Measurements from ENCODE around the gene CREBBP. TPM values are rescaled to one million over a fixed set of nuclear protein-coding genes. Genes with fewer than 3 reads are reported as not detected.
A peak's percentile ranks its signal among the peaks of the same experiment; 100 is the strongest.

CREBBP gene
- total RNA-seq, 1 donor, result 26.6 TPM

DNA sequence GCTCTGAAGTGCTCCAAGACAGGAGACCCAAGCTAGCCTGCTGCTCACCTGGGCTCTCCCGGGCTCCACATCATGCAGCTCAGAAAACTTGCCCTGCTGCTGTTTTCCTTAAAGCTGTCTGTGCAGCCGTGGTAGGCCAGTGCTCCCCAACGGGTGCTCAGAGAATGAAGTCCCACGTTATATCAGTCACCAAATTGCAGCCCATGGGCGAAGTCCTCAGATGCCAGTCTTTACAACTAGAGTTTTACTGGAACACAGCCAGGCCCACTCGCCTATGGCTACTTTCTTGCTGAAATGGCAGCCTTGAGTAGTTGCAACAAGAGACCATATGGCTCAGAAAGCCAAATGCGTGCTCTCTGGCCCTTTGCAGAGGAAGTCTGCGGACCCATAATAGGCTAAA is 6.3 kb downstream of the CREBBP start:
- TF ChIP-seq, protein P1, sequence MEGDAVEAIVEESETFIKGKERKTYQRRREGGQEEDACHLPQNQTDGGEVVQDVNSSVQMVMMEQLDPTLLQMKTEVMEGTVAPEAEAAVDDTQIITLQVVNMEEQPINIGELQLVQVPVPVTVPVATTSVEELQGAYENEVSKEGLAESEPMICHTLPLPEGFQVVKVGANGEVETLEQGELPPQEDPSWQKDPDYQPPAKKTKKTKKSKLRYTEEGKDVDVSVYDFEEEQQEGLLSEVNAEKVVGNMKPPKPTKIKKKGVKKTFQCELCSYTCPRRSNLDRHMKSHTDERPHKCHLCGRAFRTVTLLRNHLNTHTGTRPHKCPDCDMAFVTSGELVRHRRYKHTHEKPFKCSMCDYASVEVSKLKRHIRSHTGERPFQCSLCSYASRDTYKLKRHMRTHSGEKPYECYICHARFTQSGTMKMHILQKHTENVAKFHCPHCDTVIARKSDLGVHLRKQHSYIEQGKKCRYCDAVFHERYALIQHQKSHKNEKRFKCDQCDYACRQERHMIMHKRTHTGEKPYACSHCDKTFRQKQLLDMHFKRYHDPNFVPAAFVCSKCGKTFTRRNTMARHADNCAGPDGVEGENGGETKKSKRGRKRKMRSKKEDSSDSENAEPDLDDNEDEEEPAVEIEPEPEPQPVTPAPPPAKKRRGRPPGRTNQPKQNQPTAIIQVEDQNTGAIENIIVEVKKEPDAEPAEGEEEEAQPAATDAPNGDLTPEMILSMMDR (IDR thresholded peaks at IDR 0.05; ENCODE audit: insufficient read depth, low read length), result no peak
- DNase-seq (ENCODE audit: low read depth), result no peak
- no peak overlapping the region for H3K4me3 ChIP-seq (ENCODE audit: low read depth, low read length)

DNA sequence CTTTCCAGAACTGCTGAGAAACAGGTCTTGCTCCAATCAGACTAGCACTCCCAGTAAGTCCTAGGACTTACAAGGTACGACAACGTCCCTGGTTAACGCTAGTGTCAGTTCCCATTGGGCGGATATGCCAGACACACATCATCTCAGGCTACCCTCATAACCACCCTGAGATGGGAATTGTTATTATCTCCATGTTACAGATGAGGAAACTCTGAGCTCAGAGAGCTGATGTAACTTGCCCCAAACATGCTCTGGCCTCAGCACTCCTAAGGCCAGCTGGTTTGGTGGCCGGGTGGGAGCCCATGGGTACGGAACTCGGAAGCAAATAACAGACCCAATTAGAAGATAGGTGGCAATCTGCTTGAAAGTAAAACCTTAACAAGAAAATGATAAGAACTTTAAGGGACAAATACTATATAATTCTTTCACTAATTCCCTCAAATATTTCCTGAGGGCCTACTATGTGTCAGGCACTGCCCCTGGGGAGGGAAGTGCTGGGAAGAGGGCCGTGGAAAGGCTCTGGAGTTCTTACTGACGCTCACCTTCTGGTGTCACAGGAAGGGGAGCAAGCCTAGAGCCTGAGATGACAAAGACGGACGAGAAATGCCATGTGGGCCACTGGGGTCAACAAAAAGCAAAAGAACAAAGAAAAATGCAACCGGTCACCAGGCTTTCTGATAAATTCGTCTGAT is 6.9 kb downstream of the CREBBP start:
- DNase-seq (ENCODE audit: low read depth), result peak; percentile 61
- TF ChIP-seq, protein P1 (IDR thresholded peaks at IDR 0.05; ENCODE audit: insufficient read depth, low read length), result no peak
- no peak overlapping the region for H3K4me3 ChIP-seq (ENCODE audit: low read depth, low read length)

DNA sequence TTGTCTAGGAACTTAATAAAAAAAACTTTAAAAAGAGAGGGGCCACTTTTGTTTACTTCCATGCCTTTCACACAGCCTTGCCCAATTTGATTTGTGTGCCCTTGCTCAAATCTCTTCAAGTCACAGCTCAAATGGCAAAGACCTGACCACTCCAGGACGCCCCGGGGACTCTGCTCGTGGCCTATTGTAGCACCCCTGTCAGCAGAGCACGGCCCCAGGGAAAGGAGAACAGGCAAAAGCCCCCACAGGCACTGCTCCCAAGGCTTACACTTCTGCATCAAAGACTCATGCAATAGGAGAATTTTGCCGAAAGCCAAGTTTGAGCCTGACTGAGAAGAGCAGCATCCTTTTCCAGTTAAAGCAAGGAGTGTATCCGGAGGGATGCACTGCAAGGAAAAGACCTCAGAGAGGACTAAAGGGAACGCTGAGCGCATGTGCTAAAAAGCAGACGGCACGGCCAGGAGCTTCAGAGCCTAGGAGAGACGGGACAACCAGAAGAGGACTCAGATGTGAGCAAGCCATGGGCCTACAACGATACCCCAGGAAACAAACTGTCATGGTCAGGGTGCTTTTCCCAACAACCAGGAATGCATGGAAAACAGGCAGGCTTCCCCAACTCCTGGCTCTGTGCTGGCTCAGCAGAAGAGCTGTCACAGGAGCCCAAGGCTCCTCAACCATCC is 8.2 kb downstream of the CREBBP start:
- no peak for DNase-seq (ENCODE audit: low read depth)
- TF ChIP-seq, protein P1 (IDR thresholded peaks at IDR 0.05; ENCODE audit: insufficient read depth, low read length), result no peak
- no peak overlapping the region for H3K4me3 ChIP-seq (ENCODE audit: low read depth, low read length)

DNA sequence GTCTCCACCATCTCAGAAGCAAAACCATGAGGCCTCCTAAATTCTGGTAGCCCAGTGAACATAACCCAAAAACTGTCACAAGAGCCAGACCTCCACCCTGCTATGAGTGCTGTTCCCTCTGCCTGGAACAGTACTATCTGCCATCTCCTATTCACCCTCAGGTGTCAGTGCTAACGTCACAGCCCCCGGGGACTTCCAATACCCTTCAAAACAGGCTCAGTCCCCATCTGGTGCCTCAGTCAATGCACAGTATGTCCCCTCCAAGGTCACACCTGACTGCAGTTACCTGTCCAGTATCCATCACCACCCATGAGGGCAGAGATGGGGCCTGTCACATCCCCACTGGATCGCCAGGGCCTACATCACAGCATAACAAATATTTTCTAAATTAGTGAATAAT is 11.5 kb downstream of the CREBBP start:
- H3K4me3 ChIP-seq (ENCODE audit: low read depth, low read length), result no peak overlapping the region
- DNase-seq (ENCODE audit: low read depth), result no peak
- TF ChIP-seq, protein P1 (IDR thresholded peaks at IDR 0.05; ENCODE audit: insufficient read depth, low read length), result no peak

DNA sequence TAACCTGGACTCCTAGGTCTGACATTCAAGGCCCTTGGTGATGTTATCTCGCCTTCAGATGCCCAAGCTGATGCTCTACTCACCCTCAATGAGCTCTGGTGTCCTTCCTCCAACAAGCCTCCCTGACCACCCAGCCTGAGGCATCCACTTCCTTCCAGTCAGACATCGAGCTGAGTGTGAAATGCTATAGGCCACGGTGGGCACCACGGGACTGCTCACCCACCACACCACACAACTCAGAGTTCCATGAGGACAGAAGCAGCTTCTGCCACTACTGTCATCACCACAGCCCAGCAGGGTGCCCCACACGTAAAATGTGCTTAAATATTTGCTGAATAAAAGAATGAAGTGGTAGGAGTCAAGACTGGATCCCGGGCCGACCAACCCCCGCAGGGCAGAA is 12.0 kb downstream of the CREBBP start:
- H3K4me3 ChIP-seq (ENCODE audit: low read depth, low read length), result no peak overlapping the region

DNA sequence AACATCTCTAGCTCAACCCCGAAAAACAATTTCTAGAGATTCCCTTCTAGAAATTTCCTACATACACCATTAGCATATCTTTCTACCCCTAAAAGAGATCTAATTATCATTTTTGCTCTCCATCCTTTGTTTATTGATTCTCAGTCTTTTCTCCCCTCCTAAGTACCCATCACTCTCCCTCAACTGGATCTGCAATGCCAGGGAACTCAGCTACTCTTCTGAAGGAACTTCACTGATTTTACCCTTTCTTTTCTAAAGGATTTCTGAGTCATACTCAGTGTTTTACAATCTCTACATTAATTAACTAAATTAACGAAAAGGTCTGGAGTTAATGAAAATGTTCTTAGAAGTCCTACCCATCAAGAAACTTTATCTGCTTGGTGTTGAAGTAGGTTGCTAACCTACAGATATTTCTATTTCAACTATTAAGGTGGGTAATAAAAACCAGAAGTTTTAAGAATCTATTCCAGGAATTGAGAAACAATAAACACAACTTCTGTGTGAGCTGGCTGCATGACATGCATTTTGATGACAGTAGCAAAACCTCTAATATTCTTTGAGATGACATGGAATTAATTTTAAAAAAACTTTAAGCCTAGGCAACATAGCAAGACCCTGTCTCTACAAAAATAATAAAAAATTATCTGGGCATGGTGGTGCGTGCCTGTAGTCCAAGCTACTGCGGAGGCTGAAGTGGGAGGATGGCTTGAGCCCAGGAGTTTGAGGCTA is 13.6 kb downstream of the CREBBP start:
- H3K4me3 ChIP-seq (ENCODE audit: low read depth, low read length), result no peak overlapping the region
- DNase-seq (ENCODE audit: low read depth), result no peak
- TF ChIP-seq, protein P1 (IDR thresholded peaks at IDR 0.05; ENCODE audit: insufficient read depth, low read length), result no peak

More for the DNA sequence above, 12.0 kb downstream of the CREBBP start:
- DNase-seq (ENCODE audit: low read depth), result no peak
- TF ChIP-seq, protein P1 (IDR thresholded peaks at IDR 0.05; ENCODE audit: insufficient read depth, low read length), result no peak
